K562 (cell line): ENCODE measurements around the gene FILIP1L. TPM values are rescaled to one million over a fixed set of nuclear protein-coding genes. Genes with fewer than 3 reads are reported as not detected.
A peak's percentile ranks its signal among the peaks of the same experiment; 100 is the strongest.

Source experiments
- ATAC-seq: fragments of 200-7000 bp; cut with Tn5 transposase; 3 replicates; pipeline ENCODE4 v1.9.1; 2020; ENCODE audit warnings: moderate library complexity
- BruUV-seq: library from RNA; stranded (reverse); fragments of 400-500 nt; replicated peaks from 2 replicates; lab custom pipeline; 2021; lab: Mats Ljungman, UMichigan
- CTCF ChIA-PET: fragments of 300-600 bp; formaldehyde crosslinking; extraction: SDS; loops from one replicate; lab custom pipeline; 2021; ENCODE audit warnings: low intra/inter-chr PET ratio; lab: Yijun Ruan, JAX
- POLR2A ChIA-PET: fragments of 300-600, 350-650 bp; sonication (Branson Sonifier 250); formaldehyde crosslinking; extraction: SDS; loops from one replicate; lab custom pipeline; 2021; ENCODE audit warnings: antibody characterized with exemption, inconsistent platforms; lab: Yijun Ruan, JAX
- DNase-seq, 4 experiments: peaks; one replicate each; pipeline versions ENCODE4 v3.0.0 to v3.0.0-alpha.2; 2011 to 2018; ENCODE audit warnings: low spot score in 3 of 4, mixed read lengths in 3 of 4; ENCODE audit errors: extremely low read depth in 1 of 4
- FAIRE-seq: peaks from 2 replicates; lab custom pipeline; 2011; peaks lifted over from hg19 to GRCh38; lab: Jason Lieb, UNC
- H2AFZ ChIP-seq: 2 replicates; pipeline ENCODE4 v1.6.0; 2011; ENCODE audit warnings: low read depth, low read length, control low read depth, inconsistent platforms
- H3K27ac ChIP-seq: fragments of 200-600 bp; 3 replicates; pipeline ENCODE4 v1.8.0; 2011; ENCODE audit warnings: low read depth, mild to moderate bottlenecking, control low read depth, inconsistent platforms, low read length, moderate library complexity, mixed read lengths; ENCODE audit errors: extremely low read depth
- H3K27me3 ChIP-seq, 2 experiments: fragments of 300-600 bp in 1 of 2; 2 replicates in 1 of 2; 3 replicates in 1 of 2; pipeline versions ENCODE4 v1.6.0 to v1.8.0; 2011; ENCODE audit warnings: inconsistent platforms in 2 of 2, low read length in 2 of 2, mild to moderate bottlenecking in 1 of 2, mixed read lengths in 1 of 2, moderate library complexity in 1 of 2; ENCODE audit not compliant: control insufficient read depth in 2 of 2, insufficient read depth in 2 of 2
- H3K36me3 ChIP-seq: fragments of 300-600 bp; 3 replicates; pipeline ENCODE4 v1.8.0; 2011; ENCODE audit warnings: mild to moderate bottlenecking, low read length, inconsistent platforms; ENCODE audit not compliant: control insufficient read depth, insufficient read depth
- H3K4me1 ChIP-seq, 2 experiments: fragments of 200-600 bp in 1 of 2; replicated peaks in 1 of 2; 2 replicates in 1 of 2; 3 replicates in 1 of 2; pipeline versions ENCODE4 v1.5.1 to v1.8.0; 2011; ENCODE audit warnings: inconsistent platforms in 2 of 2, low read length in 2 of 2, mild to moderate bottlenecking in 1 of 2, mixed read lengths in 1 of 2, moderate library complexity in 1 of 2; ENCODE audit not compliant: control insufficient read depth in 2 of 2, insufficient read depth in 2 of 2
- H3K4me2 ChIP-seq: 2 replicates; pipeline ENCODE4 v1.6.1; 2011; ENCODE audit warnings: low read length, control low read depth, inconsistent platforms, mixed read lengths; ENCODE audit not compliant: insufficient read depth
- H3K4me3 ChIP-seq: fragments of 200-600 bp; sonication (generic), shearing (Covaris generic); 2 replicates; pipeline ENCODE4 v1.5.1; 2016; ENCODE audit warnings: control low read depth, inconsistent platforms
- H3K79me2 ChIP-seq: fragments of 200-600 bp; 3 replicates; pipeline ENCODE4 v1.8.0; 2011; ENCODE audit warnings: low read length, inconsistent platforms; ENCODE audit not compliant: control insufficient read depth, insufficient read depth
- H3K9ac ChIP-seq, 2 experiments: 2 replicates each; pipeline versions ENCODE4 v1.6.0 to v1.6.1; 2011; ENCODE audit warnings: low read depth in 2 of 2, low read length in 2 of 2, control low read depth in 1 of 2, inconsistent platforms in 1 of 2, mild to moderate bottlenecking in 1 of 2, mixed read lengths in 1 of 2; ENCODE audit not compliant: insufficient read depth in 1 of 2
- H3K9me1 ChIP-seq: one replicate; pipeline ENCODE4 v1.6.0; 2011; ENCODE audit warnings: inconsistent platforms, mild to moderate bottlenecking, low read length, moderate library complexity; ENCODE audit not compliant: control insufficient read depth, insufficient read depth
- H3K9me3 ChIP-seq: replicated peaks from 2 replicates; pipeline ENCODE4 v1.5.1; 2011; ENCODE audit warnings: low read depth, low read length, inconsistent platforms; ENCODE audit not compliant: control insufficient read depth, insufficient read depth
- H4K20me1 ChIP-seq: replicated peaks from 2 replicates; pipeline ENCODE4 v1.6.1; 2011; ENCODE audit warnings: low read length, inconsistent platforms, mixed read lengths; ENCODE audit not compliant: control insufficient read depth, insufficient read depth
- NRF1 ChIP-seq, 2 experiments: fragments of 450-650 bp; IDR thresholded peaks in 1 of 2; conservative IDR thresholded peaks in 1 of 2; 2 replicates each; pipeline ENCODE4 v1.6.1; 2014; ENCODE audit warnings: mild to moderate bottlenecking in 2 of 2
- TFE3 ChIP-seq: fragments of 450-650 bp; formaldehyde crosslinking; IDR thresholded peaks from 2 replicates; pipeline ENCODE4 v1.4.0; 2020; ENCODE audit warnings: mild to moderate bottlenecking, mixed read lengths
- ZBTB40 ChIP-seq, 2 experiments: fragments of 450-650 bp in 1 of 2; sonication (generic) in 1 of 2; formaldehyde crosslinking in 1 of 2; IDR thresholded peaks; 2 replicates each; pipeline versions ENCODE4 v1.7.1 to v1.9.0; 2016 to 2022; ENCODE audit warnings: inconsistent platforms in 1 of 2, mild to moderate bottlenecking in 1 of 2, missing genetic modification reagents in 1 of 2
- WGBS: fragments of 100-300 bp; shearing (Covaris generic); methylation state at CpG from one replicate; pipeline ENCODE4 v1.1.6; 2016; ENCODE audit warnings: low coverage, mixed read lengths; ENCODE audit not compliant: insufficient coverage; ENCODE audit errors: missing lambda C conversion rate; 5-methylcytosine and 5-hydroxymethylcytosine counted together
- in situ Hi-C: fragments of 300-500 bp; cut with MboI; formaldehyde crosslinking; loops from 4 replicates; pipeline ENCODE4 v1.15.0; 2018; ENCODE audit warnings: inconsistent platforms, mixed read lengths
- intact Hi-C: fragments of 100-400 bp; cut with micrococcal nuclease; formaldehyde crosslinking; loops from 2 replicates; pipeline ENCODE4 v1.14.2; 2022
- polyA plus RNA-seq, 8 experiments: library from polyadenylated mRNA; depleted of rRNA in 4 of 8; stranded (reverse) in 5 of 8; unstranded in 3 of 8; fragments of >200 nt; fragmentation: Nextera tagmentation in 2 of 8; fragmentation: Illumina TruSeq in 1 of 8; extraction: Ambion mirVana in 2 of 8; extraction: Trizol in 1 of 8; gene quantifications; 2 replicates each; pipeline versions ENCODE4 v1.2.1 to v1.2.3, GENCODE V29; 2011 to 2014; ENCODE audit warnings: inconsistent platforms in 1 of 8, missing spikeins in 1 of 8
- total RNA-seq, 7 experiments: library from RNA; depleted of rRNA in 6 of 7; stranded (reverse); fragments of >200 nt in 6 of 7; fragmentation: Illumina TruSeq in 2 of 7; extraction: Trizol in 2 of 7; gene quantifications; 2 replicates each; pipeline versions ENCODE4 v1.2.1 to v1.2.3, GENCODE V29; 2011 to 2021; ENCODE audit warnings: low replicate concordance in 1 of 7

The FILIP1L gene
- total and polyA plus RNA-seq, 9 of the 15 experiments (the other 6 are each of a cell fraction or from before 2014, with no cell fraction given): 0.50 to 2.1 (median 1.1) TPM

- FAIRE-seq (no peak), ATAC-seq (no peak), DNase-seq (no peak)
- Histone ChIP-seq H2AFZ (peak overlapping the region; percentile 63; the same call in 1 of the 2 replicates), H3K4me1 (peaks cover 2 to 31% of the 10 kb centered on the region in 2 experiments; a peak in 3 of 5 replicates), H3K4me3 (no peak overlapping the region), H3K4me2 (no peak overlapping the region), H3K9me1 (no peaks in the 10 kb centered on the region), H3K36me3 (no peaks in the 10 kb centered on the region), H3K79me2 (no peaks in the 10 kb centered on the region; the same call in 2 of the 3 replicates), H3K9ac (no peak overlapping the region), H3K27ac (0 out of 3 replicates have a peak overlapping the region, but pooled peaks have one; percentile 26), H3K27me3 (no peaks in the 10 kb centered on the region), H4K20me1 (no peaks in the 10 kb centered on the region), H3K9me3 (no peaks in the 10 kb centered on the region)
- ChIA-PET POLR2A (no interaction called here), CTCF (no interaction called here)
- intact Hi-C loops (no loop called here), in situ Hi-C loops (loop anchor here (10.0 to 25.0 kb wide), 2 partner anchors 182 to 236 kb away; no protein-coding TSS in a partner anchor)
- no peak for TF ChIP-seq NRF1 (conservative IDR thresholded peaks at IDR 0.05 in 1 of 2, IDR thresholded peaks at IDR 0.05 in 1 of 2)
- TF ChIP-seq ZBTB40 (IDR thresholded peaks at IDR 0.05): peak; percentile 89
- TF ChIP-seq ZBTB40 (CRISPR knock-in tag; IDR thresholded peaks at IDR 0.05): peak; percentile 65
- no peak for TF ChIP-seq TFE3 (CRISPR knock-in tag)
- BruUV-seq: no TSS peak
- 27% methylated on average over 1 of the region's 1 CpG for WGBS
Measured at GRCh38 chr3:100073049-100073713, 41.1 kb downstream of the FILIP1L start.
